Measurements from ENCODE around the gene TSC22D1. TPM values are rescaled to one million over a fixed set of nuclear protein-coding genes. Genes with fewer than 3 reads are reported as not detected.

The TSC22D1 gene
- total RNA-seq, 1 donor from 2014 or later, result 70.0 TPM

GRCh38 chr13:44487989-44488388, 88.1 kb downstream of the TSC22D1 start:
- TF ChIP-seq CTCF (IDR thresholded peaks at IDR 0.05; ENCODE audit: insufficient read depth, low read length, poor library complexity, severe bottlenecking), result no peak
- Histone ChIP-seq H3K36me3 (ENCODE audit: control insufficient read depth, insufficient read depth, low read length) (no peaks in the 10 kb centered on the region), H3K4me3 (ENCODE audit: low read depth, low read length) (no peak overlapping the region), H3K27me3 (ENCODE audit: control insufficient read depth, insufficient read depth, low read length) (no peaks in the 10 kb centered on the region)
- no peak for DNase-seq (ENCODE audit: low read depth)

DNA sequence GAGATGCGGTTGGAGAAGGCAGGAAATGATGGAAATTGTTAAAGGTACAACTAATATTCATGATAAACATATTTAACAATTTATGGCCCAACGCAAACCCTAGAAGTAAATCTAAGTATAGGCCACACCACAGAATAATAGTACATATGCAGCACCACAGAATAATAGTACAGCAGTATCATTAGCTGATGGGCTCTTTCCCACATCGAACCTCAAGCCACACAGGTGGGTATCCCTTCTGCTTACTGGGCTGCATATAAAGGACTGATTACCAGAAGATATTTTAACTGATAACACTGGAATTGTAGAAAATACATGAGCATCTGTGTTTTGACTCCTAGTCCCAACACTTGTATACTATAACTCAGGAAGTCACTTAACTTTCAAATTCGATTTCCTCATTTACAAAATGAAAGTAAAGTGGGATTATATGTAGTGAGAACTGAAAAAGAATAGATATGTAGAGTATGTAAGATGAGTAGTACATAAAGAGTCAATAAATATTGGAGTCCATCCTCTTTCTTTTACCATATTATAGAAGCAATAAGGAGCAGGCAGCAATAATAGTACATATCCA, 91.5 kb downstream of the TSC22D1 start:
- TF ChIP-seq CTCF (IDR thresholded peaks at IDR 0.05; ENCODE audit: insufficient read depth, low read length, poor library complexity, severe bottlenecking), result no peak
- Histone ChIP-seq H3K4me3 (ENCODE audit: low read depth, low read length) (no peak overlapping the region), H3K36me3 (ENCODE audit: control insufficient read depth, insufficient read depth, low read length) (no peaks in the 10 kb centered on the region), H3K27me3 (ENCODE audit: control insufficient read depth, insufficient read depth, low read length) (no peaks in the 10 kb centered on the region)
- DNase-seq (ENCODE audit: low read depth), result no peak

- no peak for DNase-seq (ENCODE audit: low read depth)
- H3K27me3 ChIP-seq (ENCODE audit: control insufficient read depth, insufficient read depth, low read length), result no peaks in the 10 kb centered on the region
- H3K4me3 ChIP-seq (ENCODE audit: low read depth, low read length), result no peak overlapping the region
- no peak for TF ChIP-seq CTCF (IDR thresholded peaks at IDR 0.05; ENCODE audit: insufficient read depth, low read length, poor library complexity, severe bottlenecking)
- H3K36me3 ChIP-seq (ENCODE audit: control insufficient read depth, insufficient read depth, low read length), result no peaks in the 10 kb centered on the region
Measured at GRCh38 chr13:44474122-44474910, 101.8 kb downstream of the TSC22D1 start.

- no peak for TF ChIP-seq CTCF (IDR thresholded peaks at IDR 0.05; ENCODE audit: insufficient read depth, low read length, poor library complexity, severe bottlenecking)
- no peaks in the 10 kb centered on the region for H3K27me3 ChIP-seq (ENCODE audit: control insufficient read depth, insufficient read depth, low read length)
- H3K36me3 ChIP-seq (ENCODE audit: control insufficient read depth, insufficient read depth, low read length), result no peaks in the 10 kb centered on the region
- H3K4me3 ChIP-seq (ENCODE audit: low read depth, low read length), result no peak overlapping the region
- no peak for DNase-seq (ENCODE audit: low read depth)
Measured at GRCh38 chr13:44471686-44472085, 104.4 kb downstream of the TSC22D1 start.

DNA sequence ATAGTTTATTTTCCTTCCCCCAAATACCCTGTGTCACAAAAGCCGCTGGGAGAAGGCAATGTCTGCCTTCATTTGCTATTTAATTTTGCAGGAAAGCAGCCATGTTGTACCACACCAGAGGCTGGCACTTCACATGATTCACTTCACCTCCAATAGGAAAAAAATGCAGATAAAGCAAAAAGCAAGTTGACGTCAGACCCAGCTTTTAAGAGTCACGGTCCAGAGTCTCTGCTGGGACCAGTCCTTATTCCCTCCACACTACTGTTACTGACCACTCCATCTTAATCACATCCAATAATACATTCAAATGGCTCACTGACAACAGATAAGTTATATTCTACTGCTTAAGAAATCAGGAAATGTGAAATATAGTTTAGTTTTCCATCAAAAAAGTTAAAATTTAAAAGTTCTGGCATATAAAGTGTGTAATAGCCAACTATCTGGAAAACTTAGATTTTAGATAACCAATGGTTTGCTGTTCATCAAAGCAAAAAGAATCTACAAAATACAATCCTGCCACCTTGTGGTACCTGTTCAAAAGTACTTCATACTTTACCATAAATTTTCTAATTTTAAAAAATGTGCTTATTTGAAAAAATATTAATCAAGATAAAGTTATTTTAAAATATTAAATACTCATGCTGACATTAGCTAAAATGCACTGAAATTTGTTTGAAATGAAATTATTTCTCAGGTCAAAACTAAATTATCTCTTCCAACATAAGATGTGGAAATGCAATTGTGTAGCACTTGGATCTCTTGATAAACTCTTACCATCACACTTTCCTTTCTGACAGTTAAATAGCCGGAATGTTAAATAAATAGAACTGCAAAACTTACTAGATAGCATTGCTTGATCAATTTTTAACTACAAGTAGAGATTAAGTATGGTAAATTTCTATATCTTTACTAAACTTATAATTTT, 105.2 kb downstream of the TSC22D1 start:
- TF ChIP-seq CTCF (IDR thresholded peaks at IDR 0.05; ENCODE audit: insufficient read depth, low read length, poor library complexity, severe bottlenecking), result peak; percentile 39
- DNase-seq (ENCODE audit: low read depth), result peak; percentile 47
- no peaks in the 10 kb centered on the region for H3K36me3 ChIP-seq (ENCODE audit: control insufficient read depth, insufficient read depth, low read length)
- no peaks in the 10 kb centered on the region for H3K27me3 ChIP-seq (ENCODE audit: control insufficient read depth, insufficient read depth, low read length)
- H3K4me3 ChIP-seq (ENCODE audit: low read depth, low read length), result no peak overlapping the region

Data from kidney epithelial cell (primary cell).